ENCODE results near the gene CEP41. TPM values are rescaled to one million over a fixed set of nuclear protein-coding genes. Genes with fewer than 3 reads are reported as not detected.

CEP41 gene
- total and polyA plus RNA-seq, 2 experiments from 2014 or later: 17.4 to 25.0 TPM

GRCh38 chr7:130444751-130445407 lies 4.1 kb upstream of the CEP41 start:
- DNase-seq (ENCODE audit: low spot score): no peak
- no peak for ATAC-seq
- peaks cover 5% of the 10 kb centered on the region for H3K27me3 Mint-ChIP-seq (ENCODE audit: insufficient read depth, low read depth, poor library complexity)
- Histone ChIP-seq H3K79me2 (replicated peaks; ENCODE audit: insufficient read depth) (no peaks in the 10 kb centered on the region), H2AFZ (peak overlapping the region; percentile 45; the same call in 1 of the 2 replicates), H3K27ac (ENCODE audit: low read depth) (no peak overlapping the region), H3K36me3 (ENCODE audit: insufficient read depth) (no peaks in the 10 kb centered on the region), H3K4me1 (ENCODE audit: insufficient read depth) (peaks cover 12% of the 10 kb centered on the region), H3K4me3 (no peak overlapping the region), H3K4me2 (no peak overlapping the region), H3F3A (replicated peaks; ENCODE audit: low read depth) (no peaks in the 10 kb centered on the region), H3K9me2 (ENCODE audit: insufficient read depth) (no peaks in the 10 kb centered on the region), H3K27me3 (ENCODE audit: insufficient read depth) (no peaks in the 10 kb centered on the region), H4K20me1 (replicated peaks; ENCODE audit: insufficient read depth) (no peaks in the 10 kb centered on the region)
- peak in 1 of 2 experiments; percentile 19; a peak in 1 of 4 replicates for TF ChIP-seq CTCF (conservative IDR thresholded peaks at IDR 0.05; ENCODE audit: low read depth in 2 of 2)
- TF ChIP-seq STAT1 (IDR thresholded peaks at IDR 0.05; ENCODE audit: unreplicated experiment): no peak
- H3K9me3 Mint-ChIP-seq: peaks cover 13% of the 10 kb centered on the region; the same call in 2 of the 3 replicates
- H3K4me1 Mint-ChIP-seq: peaks cover 15% of the 10 kb centered on the region
- no peak overlapping the region for H3K27ac Mint-ChIP-seq
- no peak overlapping the region for H3K4me3 Mint-ChIP-seq
- peaks cover 7% of the 10 kb centered on the region; the same call in 2 of the 3 replicates for H3K36me3 Mint-ChIP-seq (ENCODE audit: low read depth)

GRCh38 chr7:130444234-130444633 lies 3.4 kb upstream of the CEP41 start:
- Mint-ChIP-seq H3K4me3 (no peak overlapping the region), H3K27ac (no peak overlapping the region)

GRCh38 chr7:130442601-130443000 lies 1.8 kb upstream of the CEP41 start:
- H3K4me2 ChIP-seq: no peak overlapping the region
- ATAC-seq (no peak), DNase-seq (ENCODE audit: low spot score) (no peak)
- no peak overlapping the region for H3K4me3 Mint-ChIP-seq
- no peak overlapping the region for H3K27ac Mint-ChIP-seq
- no peak overlapping the region for H3K27ac ChIP-seq (ENCODE audit: low read depth)
- H3K36me3 Mint-ChIP-seq (ENCODE audit: low read depth): peaks cover 6% of the 10 kb centered on the region; the same call in 2 of the 3 replicates
- H4K20me1 ChIP-seq (replicated peaks; ENCODE audit: insufficient read depth): no peaks in the 10 kb centered on the region
- no peak overlapping the region for H3K4me3 ChIP-seq
- H3K4me1 Mint-ChIP-seq: peaks cover 19% of the 10 kb centered on the region
- peaks cover 13% of the 10 kb centered on the region for H3K4me1 ChIP-seq (ENCODE audit: insufficient read depth)
- H2AFZ ChIP-seq: peak overlapping the region; percentile 68; the same call in 1 of the 2 replicates
- no peaks in the 10 kb centered on the region for H3K9me2 ChIP-seq (ENCODE audit: insufficient read depth)
- H3K27me3 Mint-ChIP-seq (ENCODE audit: insufficient read depth, low read depth, poor library complexity): peaks cover 10% of the 10 kb centered on the region
- H3K9me3 Mint-ChIP-seq: peaks cover 5% of the 10 kb centered on the region; the same call in 2 of the 3 replicates
- H3F3A ChIP-seq (replicated peaks; ENCODE audit: low read depth): no peaks in the 10 kb centered on the region
- H3K36me3 ChIP-seq (ENCODE audit: insufficient read depth): no peaks in the 10 kb centered on the region
- H3K27me3 ChIP-seq (ENCODE audit: insufficient read depth): no peaks in the 10 kb centered on the region
- H3K79me2 ChIP-seq (replicated peaks; ENCODE audit: insufficient read depth): no peaks in the 10 kb centered on the region
- TF ChIP-seq ZNF114 (CRISPR knock-in tag; IDR thresholded peaks at IDR 0.05) (no peak), STAT1 (IDR thresholded peaks at IDR 0.05; ENCODE audit: unreplicated experiment) (no peak), CREB1 (CRISPR knock-in tag; IDR thresholded peaks at IDR 0.05; ENCODE audit: low read depth) (no peak), ETS1 (IDR thresholded peaks at IDR 0.05) (no peak), EZH2 (IDR thresholded peaks at IDR 0.05; ENCODE audit: low read depth, unreplicated experiment) (no peak), ZNF331 (CRISPR knock-in tag; IDR thresholded peaks at IDR 0.05; ENCODE audit: low read depth) (no peak)

More at GRCh38 chr7:130444234-130444633, 3.4 kb upstream of the CEP41 start:
- Mint-ChIP-seq H3K9me3 (peaks cover 13% of the 10 kb centered on the region; the same call in 2 of the 3 replicates), H3K4me1 (peaks cover 19% of the 10 kb centered on the region), H3K36me3 (ENCODE audit: low read depth) (peaks cover 7% of the 10 kb centered on the region; the same call in 2 of the 3 replicates), H3K27me3 (ENCODE audit: insufficient read depth, low read depth, poor library complexity) (peaks cover 7% of the 10 kb centered on the region)
- Histone ChIP-seq H3K27ac (ENCODE audit: low read depth) (no peak overlapping the region), H3K27me3 (ENCODE audit: insufficient read depth) (no peaks in the 10 kb centered on the region), H3K4me1 (ENCODE audit: insufficient read depth) (peaks cover 13% of the 10 kb centered on the region), H3K4me3 (no peak overlapping the region), H3K9me2 (ENCODE audit: insufficient read depth) (no peaks in the 10 kb centered on the region), H3K36me3 (ENCODE audit: insufficient read depth) (no peaks in the 10 kb centered on the region), H2AFZ (peak overlapping the region; percentile 45; the same call in 1 of the 2 replicates), H3K4me2 (no peak overlapping the region), H4K20me1 (replicated peaks; ENCODE audit: insufficient read depth) (no peaks in the 10 kb centered on the region), H3F3A (replicated peaks; ENCODE audit: low read depth) (no peaks in the 10 kb centered on the region), H3K79me2 (replicated peaks; ENCODE audit: insufficient read depth) (no peaks in the 10 kb centered on the region)
- ATAC-seq (no peak), DNase-seq (ENCODE audit: low spot score) (no peak)
- TF ChIP-seq JUNB (IDR thresholded peaks at IDR 0.05; ENCODE audit: unreplicated experiment): no peak

All from GM23338 (cell line).